ENCODE results near the gene HOXC5. TPM values are rescaled to one million over a fixed set of nuclear protein-coding genes. Genes with fewer than 3 reads are reported as not detected.

The HOXC5 gene
- total RNA-seq, 2 donors from 2014 or later = not detected

DNA sequence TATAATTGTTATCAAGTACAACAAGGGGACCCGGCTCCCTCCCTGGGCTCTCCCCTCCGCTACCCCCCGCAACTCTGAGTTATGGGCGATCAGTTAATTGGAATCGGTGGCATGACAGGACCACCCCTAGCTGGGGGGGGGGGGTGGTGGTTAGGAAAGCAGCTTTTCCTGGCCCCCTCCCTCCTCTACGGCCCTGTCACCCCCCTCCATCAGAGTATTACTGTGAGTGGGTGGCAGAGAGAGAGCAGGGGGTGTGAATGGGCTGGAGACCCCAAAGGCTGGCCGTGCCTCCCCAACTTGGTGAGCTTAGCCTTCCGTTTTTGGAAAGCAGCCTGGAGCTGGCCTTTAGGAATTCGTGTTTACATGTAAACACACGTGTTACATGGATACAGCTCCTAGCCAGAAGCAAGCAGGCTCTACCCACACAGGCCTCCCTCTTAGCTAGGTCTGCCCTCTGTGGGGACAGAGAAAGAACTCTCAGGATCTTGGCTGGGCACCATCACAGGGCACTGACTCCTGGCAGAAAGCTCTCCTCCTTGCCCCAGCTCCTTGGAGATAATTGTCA, 19.7 kb downstream of the HOXC5 start:
- Mint-ChIP-seq H3K27ac (no peak overlapping the region), H3K4me1 (peaks cover 3% of the 10 kb centered on the region), H3K27me3 (ENCODE audit: insufficient read depth) (peaks cover 100% of the 10 kb centered on the region), H3K4me3 (peak overlapping the region; percentile 38), H3K36me3 (ENCODE audit: low read depth) (no peaks in the 10 kb centered on the region), H3K9me3 (no peaks in the 10 kb centered on the region)
- H3K4me3 ChIP-seq (ENCODE audit: low read length) = no peak overlapping the region
- peaks cover 100% of the 10 kb centered on the region for H3K27me3 ChIP-seq (ENCODE audit: control insufficient read depth, insufficient read depth, low read length, poor library complexity, severe bottlenecking)
- H3K36me3 ChIP-seq (ENCODE audit: control insufficient read depth, insufficient read depth, low read length) = no peaks in the 10 kb centered on the region
- 0 to 7% methylated on average over 1 to 5 of the region's 10 CpGs for WGBS, 2 experiments (ENCODE audit: insufficient coverage in 1 of 2, insufficient read length in 1 of 2)
- peak; percentile 73 for DNase-seq
- no peaks in the 10 kb centered on the region for H3K4me1 ChIP-seq (ENCODE audit: control insufficient read depth, insufficient read depth, low read length)
- peak overlapping the region; percentile 10 for H3K27ac ChIP-seq (ENCODE audit: low read depth, low read length)
- no peaks in the 10 kb centered on the region for H3K9me3 ChIP-seq (ENCODE audit: control insufficient read depth, low read length)
- TF ChIP-seq, protein P1, sequence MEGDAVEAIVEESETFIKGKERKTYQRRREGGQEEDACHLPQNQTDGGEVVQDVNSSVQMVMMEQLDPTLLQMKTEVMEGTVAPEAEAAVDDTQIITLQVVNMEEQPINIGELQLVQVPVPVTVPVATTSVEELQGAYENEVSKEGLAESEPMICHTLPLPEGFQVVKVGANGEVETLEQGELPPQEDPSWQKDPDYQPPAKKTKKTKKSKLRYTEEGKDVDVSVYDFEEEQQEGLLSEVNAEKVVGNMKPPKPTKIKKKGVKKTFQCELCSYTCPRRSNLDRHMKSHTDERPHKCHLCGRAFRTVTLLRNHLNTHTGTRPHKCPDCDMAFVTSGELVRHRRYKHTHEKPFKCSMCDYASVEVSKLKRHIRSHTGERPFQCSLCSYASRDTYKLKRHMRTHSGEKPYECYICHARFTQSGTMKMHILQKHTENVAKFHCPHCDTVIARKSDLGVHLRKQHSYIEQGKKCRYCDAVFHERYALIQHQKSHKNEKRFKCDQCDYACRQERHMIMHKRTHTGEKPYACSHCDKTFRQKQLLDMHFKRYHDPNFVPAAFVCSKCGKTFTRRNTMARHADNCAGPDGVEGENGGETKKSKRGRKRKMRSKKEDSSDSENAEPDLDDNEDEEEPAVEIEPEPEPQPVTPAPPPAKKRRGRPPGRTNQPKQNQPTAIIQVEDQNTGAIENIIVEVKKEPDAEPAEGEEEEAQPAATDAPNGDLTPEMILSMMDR (conservative IDR thresholded peaks at IDR 0.05) = no peak
- no peak overlapping the region for H3K9ac ChIP-seq (ENCODE audit: extremely low read depth, low read length, poor library complexity, severe bottlenecking)

DNA sequence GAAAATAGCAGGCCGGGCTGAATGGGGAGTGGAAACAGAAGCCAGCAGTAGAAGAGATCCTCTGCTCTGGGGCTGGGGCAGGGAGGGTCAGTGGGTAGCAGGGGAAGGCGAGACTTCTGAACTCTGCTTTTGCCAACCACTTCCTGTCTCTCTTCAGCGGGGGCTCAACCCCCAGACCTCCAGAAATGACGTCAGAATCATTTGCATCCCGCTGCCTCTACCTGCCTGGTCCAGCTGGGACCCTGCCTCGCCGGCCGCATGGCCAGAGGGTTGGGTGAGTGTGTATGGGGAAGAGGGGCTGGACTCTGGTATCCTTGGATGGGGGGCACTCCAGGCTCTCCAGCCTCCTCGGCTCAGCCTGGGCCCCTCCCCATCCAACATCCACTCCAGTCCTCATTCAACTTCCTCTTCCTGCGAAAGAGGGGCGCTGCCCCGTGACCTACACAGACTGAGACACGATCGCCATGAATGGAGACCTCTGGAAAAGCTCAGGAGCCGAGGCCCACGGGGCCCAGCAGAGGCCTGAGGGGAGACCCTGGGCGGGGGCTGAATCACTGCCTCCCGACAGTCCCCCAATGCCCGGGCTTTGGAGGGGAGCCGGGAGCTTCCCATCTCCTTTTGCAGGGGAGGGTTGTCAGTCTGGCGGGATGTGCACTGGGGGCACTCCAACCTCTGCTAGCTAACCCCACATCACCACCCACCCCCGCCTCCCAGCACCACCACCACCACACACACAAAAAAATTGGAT, 20.3 kb downstream of the HOXC5 start:
- Histone ChIP-seq H3K27ac (ENCODE audit: low read depth, low read length) (no peak overlapping the region), H3K9ac (ENCODE audit: extremely low read depth, low read length, poor library complexity, severe bottlenecking) (no peak overlapping the region), H3K27me3 (ENCODE audit: control insufficient read depth, insufficient read depth, low read length, poor library complexity, severe bottlenecking) (peaks cover 100% of the 10 kb centered on the region), H3K4me1 (ENCODE audit: control insufficient read depth, insufficient read depth, low read length) (no peaks in the 10 kb centered on the region), H3K36me3 (ENCODE audit: control insufficient read depth, insufficient read depth, low read length) (no peaks in the 10 kb centered on the region), H3K4me3 (ENCODE audit: low read length) (peak overlapping the region; percentile 35), H3K9me3 (ENCODE audit: control insufficient read depth, low read length) (no peaks in the 10 kb centered on the region)
- Mint-ChIP-seq H3K9me3 (no peaks in the 10 kb centered on the region), H3K27ac (no peak overlapping the region), H3K27me3 (ENCODE audit: insufficient read depth) (peaks cover 100% of the 10 kb centered on the region), H3K4me3 (peak overlapping the region; percentile 38), H3K4me1 (peaks cover 3% of the 10 kb centered on the region), H3K36me3 (ENCODE audit: low read depth) (no peaks in the 10 kb centered on the region)
- DNase-seq = peak; percentile 72
- TF ChIP-seq, protein P1 (conservative IDR thresholded peaks at IDR 0.05) = no peak
- 2 to 5% methylated on average over 4 to 20 of the region's 22 CpGs for WGBS, 2 experiments (ENCODE audit: insufficient coverage in 1 of 2, insufficient read length in 1 of 2)

DNA sequence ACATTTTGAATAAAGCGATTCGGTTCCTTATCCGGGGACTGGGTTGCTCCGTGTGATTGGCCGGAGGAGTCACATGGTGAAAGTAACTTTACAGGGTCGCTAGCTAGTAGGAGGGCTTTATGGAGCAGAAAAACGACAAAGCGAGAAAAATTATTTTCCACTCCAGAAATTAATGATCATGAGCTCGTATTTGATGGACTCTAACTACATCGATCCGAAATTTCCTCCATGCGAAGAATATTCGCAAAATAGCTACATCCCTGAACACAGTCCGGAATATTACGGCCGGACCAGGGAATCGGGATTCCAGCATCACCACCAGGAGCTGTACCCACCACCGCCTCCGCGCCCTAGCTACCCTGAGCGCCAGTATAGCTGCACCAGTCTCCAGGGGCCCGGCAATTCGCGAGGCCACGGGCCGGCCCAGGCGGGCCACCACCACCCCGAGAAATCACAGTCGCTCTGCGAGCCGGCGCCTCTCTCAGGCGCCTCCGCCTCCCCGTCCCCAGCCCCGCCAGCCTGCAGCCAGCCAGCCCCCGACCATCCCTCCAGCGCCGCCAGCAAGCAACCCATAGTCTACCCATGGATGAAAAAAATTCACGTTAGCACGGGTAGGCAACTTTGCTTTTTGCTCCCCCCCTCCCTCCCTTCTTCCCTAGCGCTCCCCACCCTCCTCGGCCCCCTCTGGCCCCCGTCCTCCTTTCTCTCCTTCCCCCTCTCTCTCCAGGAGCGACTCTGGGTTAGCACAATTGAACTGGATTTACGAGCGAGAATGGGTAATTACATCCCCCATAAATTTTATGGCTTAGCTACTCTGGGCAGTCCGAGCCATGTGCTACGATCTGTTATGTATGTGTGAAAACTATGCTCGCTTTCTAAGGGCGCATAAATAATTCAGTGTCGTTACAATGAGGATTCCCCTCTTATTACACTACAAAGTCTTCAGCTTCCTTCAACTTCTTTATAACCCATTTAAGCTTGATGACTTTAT, 21.2 kb downstream of the HOXC5 start, which contains the start of gene HOXC4:
HOXC4 (plus strand) TSS at position 85 of the 991 bp plus-strand sequence; CDS start at position 173, 88 bp downstream.
- H3K9me3 Mint-ChIP-seq = no peaks in the 10 kb centered on the region
- H3K27me3 ChIP-seq (ENCODE audit: control insufficient read depth, insufficient read depth, low read length, poor library complexity, severe bottlenecking) = peaks cover 100% of the 10 kb centered on the region
- no peaks in the 10 kb centered on the region for H3K36me3 Mint-ChIP-seq (ENCODE audit: low read depth)
- TF ChIP-seq, protein P1 (conservative IDR thresholded peaks at IDR 0.05) = no peak
- H3K36me3 ChIP-seq (ENCODE audit: control insufficient read depth, insufficient read depth, low read length) = no peaks in the 10 kb centered on the region
- peaks cover 100% of the 10 kb centered on the region for H3K27me3 Mint-ChIP-seq (ENCODE audit: insufficient read depth)
- H3K27ac Mint-ChIP-seq = no peak within 1 kb of the TSS
- WGBS, 2 experiments (ENCODE audit: insufficient coverage in 1 of 2, insufficient read length in 1 of 2) = 5 to 9% methylated on average over 17 to 52 of the region's 52 CpGs
- no peak within 1 kb of the TSS for H3K9ac ChIP-seq (ENCODE audit: extremely low read depth, low read length, poor library complexity, severe bottlenecking)
- H3K4me1 Mint-ChIP-seq = peaks cover 3% of the 10 kb centered on the region
- H3K4me1 ChIP-seq (ENCODE audit: control insufficient read depth, insufficient read depth, low read length) = no peaks in the 10 kb centered on the region
- H3K4me3 Mint-ChIP-seq = peak within 1 kb of the TSS; percentile 38
- peak; percentile 80 for DNase-seq
- H3K9me3 ChIP-seq (ENCODE audit: control insufficient read depth, low read length) = no peaks in the 10 kb centered on the region
- H3K27ac ChIP-seq (ENCODE audit: low read depth, low read length) = no peak within 1 kb of the TSS
- peak within 1 kb of the TSS; percentile 35 for H3K4me3 ChIP-seq (ENCODE audit: low read length)
